Activated naive CD4-positive, alpha-beta T cell treated with anti-CD3 and anti-CD28 coated beads for 36 hours (primary cell): Measurements from ENCODE around the gene SPAG5. TPM values are rescaled to one million over a fixed set of nuclear protein-coding genes. Genes with fewer than 3 reads are reported as not detected.

ENCODE experiments used
- CTCF ChIA-PET: fragments of 350-600 bp; sonication (Branson Sonifier 250); formaldehyde crosslinking; loops from one replicate; lab custom pipeline; 2021; ENCODE audit warnings: antibody characterized with exemption; lab: Charles Lee
- DNase-seq: peaks from one replicate; pipeline ENCODE4 v3.0.0-alpha.2; 2020
- H3K27ac Mint-ChIP-seq: one replicate; pipeline ENCODE4 v1.8.0; 2021; ENCODE audit warnings: mild to moderate bottlenecking, mixed read lengths
- H3K27me3 Mint-ChIP-seq: one replicate; pipeline ENCODE4 v1.8.0; 2021; ENCODE audit warnings: low read depth, mixed read lengths
- H3K36me3 Mint-ChIP-seq: one replicate; pipeline ENCODE4 v1.8.0; 2021; ENCODE audit warnings: low read depth, mixed read lengths
- H3K4me1 Mint-ChIP-seq: one replicate; pipeline ENCODE4 v1.8.0; 2021; ENCODE audit warnings: low read depth, mixed read lengths
- H3K4me3 Mint-ChIP-seq: one replicate; pipeline ENCODE4 v1.8.0; 2021; ENCODE audit warnings: mild to moderate bottlenecking, moderate library complexity, mixed read lengths
- H3K9me3 Mint-ChIP-seq: one replicate; pipeline ENCODE4 v1.8.0; 2021; ENCODE audit warnings: mixed read lengths
- intact Hi-C: fragments of 100-400 bp; cut with micrococcal nuclease; formaldehyde crosslinking; loops from one replicate; pipeline ENCODE4 v1.15.1; 2023
- total RNA-seq, 2 experiments: library from RNA; stranded (reverse); gene quantifications; one replicate each; pipeline ENCODE4 v1.2.3, GENCODE V29; 2021

SPAG5 gene
- total RNA-seq, 2 experiments from 2014 or later: 210 to 216 TPM

DNA sequence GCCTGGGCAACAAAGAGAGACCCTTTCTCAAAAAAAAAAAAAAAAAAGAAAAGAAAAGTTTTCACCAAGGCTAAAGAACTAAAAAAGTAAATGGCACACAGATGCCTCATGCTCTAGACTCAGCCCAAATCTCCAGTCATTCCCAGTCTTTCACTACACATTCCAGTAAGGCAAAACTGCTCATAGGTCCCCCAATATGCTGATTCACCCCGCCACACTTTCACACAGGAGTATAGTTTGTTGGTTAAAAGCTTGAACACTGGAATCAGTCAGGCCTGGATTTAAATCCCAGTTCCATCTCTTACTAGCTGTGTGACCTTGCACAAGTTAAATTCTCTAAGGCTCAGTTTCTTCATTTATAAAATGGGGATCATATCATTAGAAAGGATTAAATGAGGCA is 29.4 kb downstream of the SPAG5 start:
- intact Hi-C loops: no loop called here
- no peak for DNase-seq
- Mint-ChIP-seq H3K27me3 (no peaks in the 10 kb centered on the region), H3K36me3 (peaks cover 22% of the 10 kb centered on the region), H3K9me3 (no peaks in the 10 kb centered on the region), H3K4me1 (peaks cover 46% of the 10 kb centered on the region), H3K4me3 (peak overlapping the region; percentile 52), H3K27ac (no peak overlapping the region)
- CTCF ChIA-PET: interaction anchor here (1.5 to 3.8 kb wide), 2 partner anchors 21 to 24 kb away, joined by 6 to 24 read pairs; no protein-coding TSS in a partner anchor

GRCh38 chr17:28567604-28568003 is 31.2 kb downstream of the SPAG5 start:
- CTCF ChIA-PET: interaction anchor here (0.8 to 1.2 kb wide), 3 partner anchors 18 to 152 kb away, joined by 3 to 4 read pairs (median 3); partner anchors contain the start of gene RPL23A
- Mint-ChIP-seq H3K27me3 (no peaks in the 10 kb centered on the region), H3K27ac (peak overlapping the region; percentile 65), H3K4me3 (no peak overlapping the region), H3K9me3 (no peaks in the 10 kb centered on the region), H3K4me1 (peaks cover 44% of the 10 kb centered on the region), H3K36me3 (peaks cover 23% of the 10 kb centered on the region)
- intact Hi-C loops: no loop called here
- DNase-seq: no peak

DNA sequence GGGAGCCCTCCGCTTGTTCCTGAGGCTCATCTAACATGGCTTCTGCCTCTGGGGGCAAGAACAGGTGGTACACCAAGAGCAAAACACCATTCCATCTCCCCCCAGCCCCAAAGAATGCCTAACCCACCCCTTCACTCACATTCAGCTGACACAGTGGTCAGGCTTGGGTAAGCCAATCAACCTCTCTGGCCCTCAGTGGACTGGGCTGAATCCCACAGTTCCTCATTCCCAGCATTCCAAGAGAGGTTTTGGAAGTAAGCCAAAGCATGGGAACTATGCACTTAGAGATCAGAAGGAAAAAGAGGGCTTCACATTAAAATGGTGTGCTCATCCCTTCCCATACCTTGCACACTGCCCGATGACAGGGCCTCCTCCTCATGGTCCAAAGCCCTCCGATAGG is 35.4 kb downstream of the SPAG5 start:
- intact Hi-C loops: no loop called here
- CTCF ChIA-PET: no interaction called here
- no peak for DNase-seq

DNA sequence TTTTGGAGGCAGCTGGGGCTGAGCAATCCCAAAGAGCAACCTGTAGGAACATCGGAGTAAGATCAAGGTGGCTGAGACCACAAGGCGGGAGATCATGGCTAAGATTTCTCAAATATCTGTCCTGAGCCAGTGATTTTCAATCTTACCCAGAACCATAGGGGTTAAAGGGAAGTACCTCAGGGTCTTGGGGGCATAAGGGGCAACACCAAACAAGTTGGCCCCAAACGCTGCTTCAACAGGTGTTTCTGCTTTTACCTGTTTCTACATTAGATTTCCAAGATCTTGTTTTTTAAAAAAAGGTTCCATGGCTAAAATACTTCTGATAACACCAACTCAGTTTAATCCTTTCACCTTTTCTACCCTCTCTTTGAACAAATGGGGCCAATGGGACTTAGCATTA is 43.8 kb downstream of the SPAG5 start:
- peaks cover 20% of the 10 kb centered on the region for H3K4me1 Mint-ChIP-seq
- H3K4me3 Mint-ChIP-seq: no peak overlapping the region
- intact Hi-C loops: no loop called here
- no peak for DNase-seq
- H3K36me3 Mint-ChIP-seq: peaks cover 26% of the 10 kb centered on the region
- CTCF ChIA-PET: no interaction called here
- H3K27ac Mint-ChIP-seq: no peak overlapping the region
- no peaks in the 10 kb centered on the region for H3K9me3 Mint-ChIP-seq
- H3K27me3 Mint-ChIP-seq: no peaks in the 10 kb centered on the region

More for the DNA sequence above, 35.4 kb downstream of the SPAG5 start:
- H3K27me3 Mint-ChIP-seq: no peaks in the 10 kb centered on the region
- peaks cover 28% of the 10 kb centered on the region for H3K36me3 Mint-ChIP-seq
- H3K4me3 Mint-ChIP-seq: no peak overlapping the region
- H3K9me3 Mint-ChIP-seq: no peaks in the 10 kb centered on the region
- H3K27ac Mint-ChIP-seq: no peak overlapping the region
- H3K4me1 Mint-ChIP-seq: peaks cover 18% of the 10 kb centered on the region

- CTCF ChIA-PET: no interaction called here
- no peaks in the 10 kb centered on the region for H3K9me3 Mint-ChIP-seq
- peaks cover 25% of the 10 kb centered on the region for H3K4me1 Mint-ChIP-seq
- no peaks in the 10 kb centered on the region for H3K27me3 Mint-ChIP-seq
- intact Hi-C loops: loop anchor here (5.0 kb wide), 2 partner anchors 197 to 237 kb away; partner anchors contain the start of genes POLDIP2 and TMEM97
- H3K27ac Mint-ChIP-seq: no peak overlapping the region
- H3K36me3 Mint-ChIP-seq: peaks cover 22% of the 10 kb centered on the region
- DNase-seq: no peak
- H3K4me3 Mint-ChIP-seq: no peak overlapping the region
These were observed 44.3 kb downstream of the SPAG5 start for GRCh38 chr17:28554565-28554964.

DNA sequence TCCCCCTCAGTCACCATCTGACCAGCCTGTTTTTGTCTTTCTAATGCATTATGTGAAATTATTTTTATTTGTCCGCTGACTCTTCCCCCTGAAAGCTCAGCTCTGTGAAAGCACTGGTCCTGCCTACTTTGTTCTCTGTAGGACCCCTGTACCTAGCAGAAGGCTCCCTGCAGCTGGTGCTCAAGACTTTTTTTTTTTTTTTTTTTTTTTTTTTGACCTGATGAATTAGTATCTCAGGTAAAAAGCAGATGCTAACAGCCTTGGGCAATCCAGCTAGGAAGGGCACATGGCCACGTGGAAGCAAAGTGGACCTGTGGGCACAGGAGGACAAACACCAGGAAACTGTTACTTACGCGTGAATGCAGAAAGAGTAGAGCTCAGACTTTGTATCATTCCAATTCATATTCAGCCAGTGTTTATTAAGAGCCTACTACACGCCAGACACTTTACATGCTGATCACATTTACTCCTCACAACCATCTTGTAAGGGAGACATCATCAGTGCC is 45.8 kb downstream of the SPAG5 start:
- CTCF ChIA-PET: interaction anchor here (0.5 to 0.7 kb wide), 2 partner anchors 10 to 18 kb away, joined by 3 to 4 read pairs; no protein-coding TSS in a partner anchor
- Mint-ChIP-seq H3K4me3 (peak overlapping the region; percentile 90), H3K27me3 (no peaks in the 10 kb centered on the region), H3K27ac (peak overlapping the region; percentile 52), H3K9me3 (no peaks in the 10 kb centered on the region), H3K4me1 (peaks cover 40% of the 10 kb centered on the region), H3K36me3 (peaks cover 22% of the 10 kb centered on the region)
- DNase-seq: no peak
- intact Hi-C loops: loop anchor here (1.0 to 5.0 kb wide), 3 partner anchors 24 to 236 kb away; partner anchors contain the start of genes POLDIP2 and TMEM97

DNA sequence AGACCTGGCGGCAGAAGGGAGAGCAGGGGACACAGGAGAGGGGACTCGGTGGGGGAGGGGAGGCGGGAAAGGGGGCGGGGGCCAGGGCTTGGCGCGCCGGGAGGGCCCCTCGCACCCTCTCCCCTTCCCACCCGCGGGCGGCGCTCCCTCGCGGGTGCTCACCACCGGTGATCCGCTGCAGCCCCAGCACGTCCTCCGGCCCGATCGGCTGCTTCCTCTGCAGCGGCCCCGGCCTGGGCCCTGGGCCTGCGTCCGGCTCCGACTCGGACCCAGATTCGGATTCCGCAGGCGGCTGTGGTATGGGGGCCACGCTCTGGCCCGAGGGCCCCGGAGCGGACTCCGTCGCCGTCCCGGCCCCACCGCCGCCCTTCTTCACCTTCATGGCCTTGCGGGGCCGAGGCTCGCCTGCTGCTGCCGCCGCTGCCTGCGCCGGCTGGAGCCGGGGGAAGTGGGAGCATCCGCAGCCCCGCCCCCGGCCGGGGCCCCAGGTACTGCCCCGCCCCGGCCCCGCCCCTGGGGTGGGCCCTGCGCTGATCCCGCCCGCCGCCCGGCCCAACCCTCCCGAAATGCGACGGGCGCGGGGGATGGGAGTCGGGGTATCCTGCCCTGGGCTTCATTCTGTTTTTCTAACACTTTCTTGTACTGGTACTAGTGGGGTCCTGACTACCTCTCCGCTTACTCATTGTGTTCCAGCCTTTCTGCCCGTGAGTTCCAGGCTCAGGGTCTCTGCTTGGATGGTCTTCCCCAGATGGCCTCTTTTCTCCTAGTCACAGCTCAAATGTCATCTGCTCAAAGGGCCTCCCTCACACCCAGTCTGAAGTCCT is 46.4 kb downstream of the SPAG5 start, which contains the start of gene UNC119:
Gene UNC119, minus strand, starts transcription at position 449 of the 824 bp plus-strand sequence. Its CDS starts 67 bp downstream, at position 382.
- peak within 1 kb of the TSS; percentile 52 for H3K27ac Mint-ChIP-seq

DNA sequence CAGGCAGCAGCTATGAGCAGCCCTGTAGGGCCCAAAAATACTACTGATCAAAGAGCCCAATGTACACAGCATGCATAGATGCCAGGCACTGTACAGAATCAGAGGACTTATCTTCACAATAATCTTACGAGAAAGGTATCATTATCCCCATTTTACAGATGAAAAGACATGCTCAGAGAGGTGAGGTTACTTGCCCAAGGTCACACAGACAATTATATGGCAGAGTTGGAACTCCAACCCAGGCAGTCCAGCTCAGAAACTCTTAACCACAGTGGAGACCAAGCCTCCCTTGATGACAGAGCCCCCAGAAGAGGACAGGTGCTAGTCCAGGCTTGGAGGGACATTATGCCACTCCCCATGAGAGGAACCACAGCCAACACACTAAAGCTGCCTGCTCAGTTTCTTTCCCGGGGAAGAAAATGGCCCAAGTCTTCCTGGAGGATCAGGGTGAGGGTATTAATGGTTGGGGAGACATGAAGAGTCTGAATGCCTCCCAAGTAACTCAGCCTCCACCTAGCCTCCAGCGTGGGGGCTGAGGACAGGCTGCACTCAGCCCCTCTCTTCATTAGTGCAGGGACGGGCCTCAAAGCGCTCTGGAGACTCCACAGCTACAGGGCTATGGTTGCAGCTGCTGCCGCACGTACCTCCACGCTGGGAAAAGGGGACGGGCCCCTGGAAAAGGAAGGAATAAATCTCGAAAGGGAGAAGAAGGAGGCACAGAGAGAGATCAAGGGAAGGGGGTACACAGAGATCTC is 47.2 kb downstream of the SPAG5 start:
- intact Hi-C loops: loop anchor here (1.0 to 5.0 kb wide), 3 partner anchors 26 to 234 kb away; partner anchors contain the start of genes POLDIP2 and TMEM97
- CTCF ChIA-PET: interaction anchor here (0.8 to 6.7 kb wide), 4 partner anchors 19 to 135 kb away, joined by 3 to 51 read pairs (median 6); no protein-coding TSS in a partner anchor
- no peaks in the 10 kb centered on the region for H3K27me3 Mint-ChIP-seq
- H3K27ac Mint-ChIP-seq: peak overlapping the region; percentile 38
- H3K9me3 Mint-ChIP-seq: no peaks in the 10 kb centered on the region
- H3K36me3 Mint-ChIP-seq: peaks cover 22% of the 10 kb centered on the region
- H3K4me3 Mint-ChIP-seq: peak overlapping the region; percentile 90
- peaks cover 46% of the 10 kb centered on the region for H3K4me1 Mint-ChIP-seq
- no peak for DNase-seq

More for the DNA sequence above, 46.4 kb downstream of the SPAG5 start, which contains the start of gene UNC119:
- Mint-ChIP-seq H3K4me3 (peak within 1 kb of the TSS; percentile 90), H3K36me3 (peaks cover 22% of the 10 kb centered on the region), H3K27me3 (no peaks in the 10 kb centered on the region), H3K4me1 (peaks cover 45% of the 10 kb centered on the region), H3K9me3 (no peaks in the 10 kb centered on the region)
- peak; percentile 83 for DNase-seq
- CTCF ChIA-PET: interaction anchor here (0.5 to 6.7 kb wide), 4 partner anchors 10 to 58 kb away, joined by 3 to 51 read pairs (median 4); no protein-coding TSS in a partner anchor
- intact Hi-C loops: loop anchor here (1.0 to 5.0 kb wide), 3 partner anchors 25 to 235 kb away; partner anchors contain the start of genes POLDIP2 and TMEM97

- Mint-ChIP-seq H3K36me3 (peaks cover 15% of the 10 kb centered on the region), H3K27me3 (no peaks in the 10 kb centered on the region), H3K4me1 (peaks cover 46% of the 10 kb centered on the region), H3K4me3 (peak overlapping the region; percentile 90), H3K9me3 (no peaks in the 10 kb centered on the region), H3K27ac (peak overlapping the region; percentile 94)
- CTCF ChIA-PET: interaction anchor here (0.6 to 6.7 kb wide), 5 partner anchors 20 to 135 kb away, joined by 3 to 51 read pairs (median 3); no protein-coding TSS in a partner anchor
- no peak for DNase-seq
- intact Hi-C loops: loop anchor here (5.0 kb wide), 2 partner anchors 194 to 234 kb away; partner anchors contain the start of genes POLDIP2 and TMEM97
These were observed 48.0 kb downstream of the SPAG5 start for GRCh38 chr17:28550858-28551257.

- peak overlapping the region; percentile 94 for H3K27ac Mint-ChIP-seq
- intact Hi-C loops: loop anchor here (1.0 to 10.0 kb wide), 9 partner anchors 22 to 295 kb away; partner anchors contain the start of genes BLTP2, IFT20, PIGS and POLDIP2
- H3K27me3 Mint-ChIP-seq: no peaks in the 10 kb centered on the region
- H3K36me3 Mint-ChIP-seq: peaks cover 11% of the 10 kb centered on the region
- peak; percentile 90 for DNase-seq
- CTCF ChIA-PET: interaction anchor here (1.0 to 6.7 kb wide), 11 partner anchors 10 to 214 kb away, joined by 3 to 51 read pairs (median 5); partner anchors contain the start of genes ALDOC, IFT20, PIGS and POLDIP2
- H3K9me3 Mint-ChIP-seq: no peaks in the 10 kb centered on the region
- H3K4me3 Mint-ChIP-seq: peak overlapping the region; percentile 54
- peaks cover 46% of the 10 kb centered on the region for H3K4me1 Mint-ChIP-seq
These were observed 49.3 kb downstream of the SPAG5 start for GRCh38 chr17:28549236-28550132.
